Vagina (tissue), 2 donors: ENCODE measurements around the gene PDK2.

Experiments
- CTCF ChIP-seq, 3 experiments: fragments of 450-650 bp in 2 of 3; fragments of 200-600 bp in 1 of 3; sonication (generic) in 1 of 3; IDR thresholded peaks; one replicate each; pipeline ENCODE4 v1.5.1; 2017 to 2019; ENCODE audit warnings: antibody characterized with exemption in 3 of 3, mild to moderate bottlenecking in 2 of 3, moderate library complexity in 2 of 3
- POLR2A ChIP-seq, 2 donors: fragments of 450-650 bp; IDR thresholded peaks; one replicate each; pipeline ENCODE4 v1.6.1; 2017; ENCODE audit warnings: antibody characterized with exemption in 2 of 2, mild to moderate bottlenecking in 2 of 2, moderate library complexity in 2 of 2
- POLR2AphosphoS5 ChIP-seq, 2 donors: sonication (generic); formaldehyde crosslinking; IDR thresholded peaks; one replicate each; pipeline ENCODE4 v1.9.0; 2017; ENCODE audit warnings: antibody characterized with exemption in 2 of 2, mild to moderate bottlenecking in 2 of 2, low read depth in 1 of 2; ENCODE audit not compliant: insufficient read depth in 1 of 2

DNA sequence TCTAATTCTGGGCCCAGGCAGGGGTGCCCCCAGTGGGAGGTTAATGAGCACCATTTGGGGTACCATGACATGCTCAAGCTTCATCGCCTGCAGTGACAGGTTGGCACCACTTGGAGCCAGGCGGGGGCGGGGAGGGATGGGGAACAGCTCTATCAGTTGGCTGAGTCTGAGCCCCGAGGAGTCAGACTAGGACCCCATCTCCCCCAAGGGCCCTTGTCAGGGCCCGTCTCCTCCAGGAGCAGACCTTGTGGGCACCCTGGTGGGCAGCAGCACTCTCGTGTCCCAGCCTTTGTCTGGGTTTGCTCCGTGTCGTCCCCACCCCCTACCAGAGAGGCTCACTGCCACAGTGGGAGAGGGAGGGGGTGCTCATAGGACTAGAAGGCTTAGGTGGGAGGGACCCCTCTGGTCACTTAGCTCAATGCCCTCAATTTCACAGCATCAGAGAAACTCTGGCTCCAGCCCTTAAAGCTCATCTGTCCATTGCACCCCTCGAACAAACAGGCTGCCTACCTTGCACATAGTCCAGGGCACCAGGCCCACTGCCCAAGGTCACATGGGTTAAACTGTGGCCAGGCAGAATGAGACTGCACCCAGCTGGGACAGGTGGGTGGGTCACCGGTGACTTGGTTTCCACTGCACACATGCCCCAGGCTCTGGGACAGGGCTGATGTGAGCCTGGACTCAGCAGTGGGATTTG is 51.2 kb downstream of the PDK2 start:
- TF ChIP-seq CTCF (IDR thresholded peaks at IDR 0.05) = no peak
- no peak for TF ChIP-seq POLR2AphosphoS5 (IDR thresholded peaks at IDR 0.05; ENCODE audit: insufficient read depth in 1 of 2, low read depth in 1 of 2)
- no peak for TF ChIP-seq POLR2A (IDR thresholded peaks at IDR 0.05)
